ENCODE measurements around the gene CHRNB2. TPM values are rescaled to one million over a fixed set of nuclear protein-coding genes. Genes with fewer than 3 reads are reported as not detected.

CHRNB2 gene
- polyA plus RNA-seq, 1 donor (not counting 4 experiments of a cell fraction or from before 2014, with no cell fraction given) = 0.09 TPM

- TF ChIP-seq EZH2 (IDR thresholded peaks at IDR 0.05; ENCODE audit: low read length) (no peak), CTCF (optimal IDR thresholded peaks at IDR 0.05 in 1 of 3, IDR thresholded peaks at IDR 0.05 in 1 of 3, conservative IDR thresholded peaks at IDR 0.05 in 1 of 3; ENCODE audit: extremely low read depth in 1 of 3, insufficient read depth in 2 of 3, low read length in 3 of 3) (no peak)
- no peaks in the 10 kb centered on the region for H3K27me3 ChIP-seq (ENCODE audit: control insufficient read depth, extremely low read depth, insufficient read depth, low read length)
- H3K9me3 ChIP-seq (ENCODE audit: control insufficient read depth, low read depth, low read length) = no peaks in the 10 kb centered on the region
- no peak for DNase-seq (ENCODE audit: low read depth, low spot score)
- no peak overlapping the region for H3K27ac ChIP-seq (ENCODE audit: control insufficient read depth, insufficient read depth, low read length)
- H3K9ac ChIP-seq (ENCODE audit: control insufficient read depth, extremely low read depth, insufficient read depth, low read length) = no peak overlapping the region
- H4K20me1 ChIP-seq (ENCODE audit: control insufficient read depth, extremely low read depth, insufficient read depth, low read length) = peaks cover 6% of the 10 kb centered on the region
- no peak for FAIRE-seq
- peaks cover 1% of the 10 kb centered on the region for H3K4me1 ChIP-seq (ENCODE audit: control insufficient read depth, extremely low read depth, insufficient read depth, low read length)
- H3K4me2 ChIP-seq (ENCODE audit: control insufficient read depth, extremely low read depth, insufficient read depth, low read depth, low read length) = no peak overlapping the region
- no peak overlapping the region for H3K4me3 ChIP-seq (ENCODE audit: control insufficient read depth in 2 of 3, extremely low read depth in 1 of 3, insufficient read depth in 2 of 3, low read depth in 1 of 3, low read length in 3 of 3)
- no peaks in the 10 kb centered on the region for H3K9me1 ChIP-seq (ENCODE audit: control insufficient read depth, extremely low read depth, insufficient read depth, low read length)
- H3K79me2 ChIP-seq (ENCODE audit: control insufficient read depth, insufficient read depth, low read length) = peaks cover 80% of the 10 kb centered on the region
- no peak overlapping the region for H2AFZ ChIP-seq (ENCODE audit: control insufficient read depth, low read length)
- no peaks in the 10 kb centered on the region for H3K36me3 ChIP-seq (ENCODE audit: control insufficient read depth in 2 of 2, extremely low read depth in 1 of 2, insufficient read depth in 2 of 2, low read length in 2 of 2)
- dilution Hi-C loops (cut with MboI; ENCODE audit: extremely low pct_ligation_motif_present, low sequenced_read_pairs) = no loop called here
Measured at GRCh38 chr1:154614901-154615300, 47.3 kb downstream of the CHRNB2 start.

GRCh38 chr1:154615411-154615810 lies 47.8 kb downstream of the CHRNB2 start:
- Histone ChIP-seq H3K4me3 (ENCODE audit: control insufficient read depth in 2 of 3, extremely low read depth in 1 of 3, insufficient read depth in 2 of 3, low read depth in 1 of 3, low read length in 3 of 3) (no peak overlapping the region), H3K27ac (ENCODE audit: control insufficient read depth, insufficient read depth, low read length) (no peak overlapping the region), H4K20me1 (ENCODE audit: control insufficient read depth, extremely low read depth, insufficient read depth, low read length) (peaks cover 6% of the 10 kb centered on the region), H3K9me1 (ENCODE audit: control insufficient read depth, extremely low read depth, insufficient read depth, low read length) (no peaks in the 10 kb centered on the region), H3K4me2 (ENCODE audit: control insufficient read depth, extremely low read depth, insufficient read depth, low read depth, low read length) (no peak overlapping the region), H3K9me3 (ENCODE audit: control insufficient read depth, low read depth, low read length) (no peaks in the 10 kb centered on the region), H2AFZ (ENCODE audit: control insufficient read depth, low read length) (no peak overlapping the region), H3K79me2 (ENCODE audit: control insufficient read depth, insufficient read depth, low read length) (peaks cover 80% of the 10 kb centered on the region), H3K4me1 (ENCODE audit: control insufficient read depth, extremely low read depth, insufficient read depth, low read length) (no peaks in the 10 kb centered on the region), H3K9ac (ENCODE audit: control insufficient read depth, extremely low read depth, insufficient read depth, low read length) (no peak overlapping the region), H3K36me3 (ENCODE audit: control insufficient read depth in 2 of 2, extremely low read depth in 1 of 2, insufficient read depth in 2 of 2, low read length in 2 of 2) (no peaks in the 10 kb centered on the region), H3K27me3 (ENCODE audit: control insufficient read depth, extremely low read depth, insufficient read depth, low read length) (no peaks in the 10 kb centered on the region)
- FAIRE-seq (no peak), DNase-seq (ENCODE audit: low read depth, low spot score) (no peak)
- dilution Hi-C loops (cut with MboI; ENCODE audit: extremely low pct_ligation_motif_present, low sequenced_read_pairs) = no loop called here
- TF ChIP-seq EZH2 (IDR thresholded peaks at IDR 0.05; ENCODE audit: low read length) = no peak
- no peak for TF ChIP-seq CTCF (optimal IDR thresholded peaks at IDR 0.05 in 1 of 3, IDR thresholded peaks at IDR 0.05 in 1 of 3, conservative IDR thresholded peaks at IDR 0.05 in 1 of 3; ENCODE audit: extremely low read depth in 1 of 3, insufficient read depth in 2 of 3, low read length in 3 of 3)
